HG02571 (cell line): ENCODE measurements around the gene LSM12.

Source experiments
- ATAC-seq: cut with Tn5 transposase; IDR thresholded peaks from one replicate; pipeline ENCODE4 v1.9.1; 2021; ENCODE audit warnings: mild to moderate bottlenecking, moderate library complexity; ENCODE audit not compliant: unreplicated experiment

The LSM12 gene

GRCh38 chr17:43988301-43988700 is 78.2 kb downstream of the LSM12 start:
- no peak for ATAC-seq

- no peak for ATAC-seq
Observed at GRCh38 chr17:43987131-43988021, 79.1 kb downstream of the LSM12 start.

DNA sequence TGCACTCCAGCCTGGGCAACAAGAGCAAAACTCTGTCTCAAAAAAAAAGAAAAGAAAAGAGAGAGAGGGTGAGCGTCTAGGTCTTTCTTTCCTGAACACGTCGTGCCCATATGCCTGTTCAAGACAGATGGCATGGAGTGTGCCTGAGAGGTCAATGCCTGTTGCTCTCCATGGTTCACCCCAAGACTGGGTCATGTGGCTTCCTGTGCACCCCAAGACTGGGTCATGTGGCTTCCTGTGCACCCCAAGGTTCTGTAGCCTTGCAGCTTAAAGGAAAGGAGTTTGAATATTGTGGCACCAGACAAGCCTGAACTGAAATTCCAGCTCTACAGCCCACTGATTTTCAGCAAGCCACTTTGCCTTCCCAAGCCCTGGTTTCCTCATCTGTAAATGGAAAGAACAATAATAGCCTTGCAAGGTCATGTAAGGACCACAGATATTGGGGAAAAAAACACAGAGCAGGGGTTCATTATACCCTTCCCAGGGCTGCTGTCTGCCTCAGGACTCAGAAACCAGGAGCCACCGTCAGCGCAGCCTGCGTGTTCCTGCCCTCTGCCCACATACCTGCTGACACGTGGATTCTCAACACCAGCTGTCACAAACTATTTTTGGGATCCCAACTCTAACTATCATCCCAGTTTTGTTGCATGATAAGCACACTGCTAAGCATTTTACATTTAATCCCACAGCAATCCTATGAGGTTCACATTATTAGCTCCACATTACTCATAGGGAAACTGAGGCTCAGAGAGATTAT is 80.1 kb downstream of the LSM12 start:
- no peak for ATAC-seq

DNA sequence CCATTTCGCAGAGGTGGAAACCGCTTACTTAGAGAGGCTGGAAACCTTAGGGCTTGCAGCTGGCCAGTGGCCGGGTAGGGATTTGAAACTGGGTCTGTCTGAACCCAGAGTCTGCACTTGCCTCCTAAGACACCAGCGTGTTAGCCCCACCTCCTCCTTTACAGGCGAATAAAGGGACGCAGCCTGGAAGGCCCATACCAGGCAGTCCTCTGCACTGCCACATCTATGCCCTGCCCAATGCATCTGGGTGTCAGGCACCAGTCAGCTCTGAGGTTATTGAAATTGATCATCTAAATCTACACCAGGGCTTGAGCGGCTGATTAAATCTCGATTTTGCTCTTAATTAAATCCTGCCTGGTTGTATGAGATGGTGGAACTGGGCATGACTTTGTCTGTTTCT is 82.0 kb downstream of the LSM12 start:
- no peak for ATAC-seq
